A549 (cell line): ENCODE results near the gene SCRN1.

Source experiments
- CEBPB ChIP-seq, 2 experiments: fragments of >200 bp in 1 of 2; sonication (Bioruptor Twin) in 1 of 2; formaldehyde crosslinking in 1 of 2; IDR thresholded peaks; 2 replicates each; pipeline ENCODE4 v1.6.1; 2012 to 2016
- TF ChIP-seq, protein P1 (sequence below): fragments of >200 bp; sonication (Bioruptor Twin); formaldehyde crosslinking; IDR thresholded peaks from 3 replicates; pipeline ENCODE4 v1.5.1; 2016

DNA sequence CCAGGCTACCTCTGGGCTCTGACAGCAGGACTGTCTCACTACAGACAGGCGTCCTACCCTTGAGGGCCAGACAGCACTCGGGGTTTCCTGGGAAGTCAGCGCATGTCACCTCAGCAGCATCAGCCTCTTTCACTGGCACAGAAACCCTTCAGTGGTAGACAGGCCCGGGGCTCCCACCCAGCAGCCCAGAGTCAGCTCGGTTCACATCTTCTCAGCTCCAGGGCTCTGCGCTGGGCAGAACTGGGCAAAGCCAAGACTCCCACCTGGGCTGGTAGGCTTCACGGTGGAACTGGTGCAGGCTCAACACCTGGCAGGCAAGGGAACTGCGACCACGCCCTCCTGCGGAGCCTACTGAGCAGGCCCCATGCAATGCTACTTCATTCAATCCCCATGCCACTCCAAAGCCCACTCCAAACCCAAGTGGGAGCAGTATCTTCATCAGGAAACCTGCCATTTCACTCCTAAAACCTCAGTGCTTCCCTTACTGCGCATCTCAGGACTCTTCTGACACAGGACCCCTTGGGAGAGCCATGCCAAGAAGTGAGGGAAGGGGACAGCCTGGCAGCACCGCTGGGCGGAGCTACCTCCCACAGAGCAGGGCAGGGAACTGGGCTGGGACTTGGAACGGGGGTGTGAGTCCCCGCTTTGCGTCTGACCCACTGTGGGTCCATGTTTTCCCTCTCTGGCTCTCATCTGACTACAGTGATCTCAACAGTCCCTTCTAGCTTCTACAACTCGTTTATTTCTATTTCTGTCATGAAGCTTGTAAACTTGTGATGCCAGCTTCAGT is 60.4 kb downstream of the SCRN1 start:
- no peak for TF ChIP-seq CEBPB (IDR thresholded peaks at IDR 0.05)
- TF ChIP-seq, protein P1, sequence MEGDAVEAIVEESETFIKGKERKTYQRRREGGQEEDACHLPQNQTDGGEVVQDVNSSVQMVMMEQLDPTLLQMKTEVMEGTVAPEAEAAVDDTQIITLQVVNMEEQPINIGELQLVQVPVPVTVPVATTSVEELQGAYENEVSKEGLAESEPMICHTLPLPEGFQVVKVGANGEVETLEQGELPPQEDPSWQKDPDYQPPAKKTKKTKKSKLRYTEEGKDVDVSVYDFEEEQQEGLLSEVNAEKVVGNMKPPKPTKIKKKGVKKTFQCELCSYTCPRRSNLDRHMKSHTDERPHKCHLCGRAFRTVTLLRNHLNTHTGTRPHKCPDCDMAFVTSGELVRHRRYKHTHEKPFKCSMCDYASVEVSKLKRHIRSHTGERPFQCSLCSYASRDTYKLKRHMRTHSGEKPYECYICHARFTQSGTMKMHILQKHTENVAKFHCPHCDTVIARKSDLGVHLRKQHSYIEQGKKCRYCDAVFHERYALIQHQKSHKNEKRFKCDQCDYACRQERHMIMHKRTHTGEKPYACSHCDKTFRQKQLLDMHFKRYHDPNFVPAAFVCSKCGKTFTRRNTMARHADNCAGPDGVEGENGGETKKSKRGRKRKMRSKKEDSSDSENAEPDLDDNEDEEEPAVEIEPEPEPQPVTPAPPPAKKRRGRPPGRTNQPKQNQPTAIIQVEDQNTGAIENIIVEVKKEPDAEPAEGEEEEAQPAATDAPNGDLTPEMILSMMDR, result no peak
